ENCODE data around the gene WDR87.

Gene WDR87

GRCh38 chr19:37932985-37933936, 26.9 kb upstream of the WDR87 start:
- DNase-seq (ENCODE audit: low spot score) = peak; percentile 79
- no peak for TF ChIP-seq CTCF (conservative IDR thresholded peaks at IDR 0.05; ENCODE audit: low read depth)
- ChIA-PET CTCF (interaction anchor here (0.5 to 1.3 kb wide), 10 partner anchors 9 to 304 kb away, joined by 3 to 7 read pairs (median 3); no protein-coding TSS in a partner anchor), POLR2A (ENCODE audit: low non-redundant PET) (interaction anchor here (2.0 kb wide), 1 partner anchor 71 kb away, joined by 8 read pairs; no protein-coding TSS in a partner anchor)
- H3K27ac ChIP-seq = peak overlapping the region; percentile 91

- POLR2A ChIA-PET (ENCODE audit: low non-redundant PET) = interaction anchor here (0.5 to 2.0 kb wide), 4 partner anchors 25 to 83 kb away, joined by 3 to 8 read pairs (median 4); partner anchors contain the start of gene SIPA1L3
- CTCF ChIA-PET = interaction anchor here (0.6 to 1.3 kb wide), 4 partner anchors 29 to 210 kb away, joined by 3 to 7 read pairs (median 4); no protein-coding TSS in a partner anchor
- peak overlapping the region; percentile 91 for H3K27ac ChIP-seq
Observed at GRCh38 chr19:37931881-37932655, 25.7 kb upstream of the WDR87 start.

GRCh38 chr19:37930416-37930815, 24.0 kb upstream of the WDR87 start:
- TF ChIP-seq CTCF (conservative IDR thresholded peaks at IDR 0.05; ENCODE audit: low read depth) = no peak
- H3K27ac ChIP-seq = peak overlapping the region; percentile 91
- ChIA-PET POLR2A (ENCODE audit: low non-redundant PET) (interaction anchor here (0.7 kb wide), 1 partner anchor 18 kb away, joined by 3 read pairs; no protein-coding TSS in a partner anchor), CTCF (interaction anchor here (0.9 kb wide), 1 partner anchor 22 kb away, joined by 4 read pairs; no protein-coding TSS in a partner anchor)
- DNase-seq (ENCODE audit: low spot score) = no peak

More at GRCh38 chr19:37931881-37932655, 25.7 kb upstream of the WDR87 start:
- peak; percentile 89 for DNase-seq (ENCODE audit: low spot score)
- TF ChIP-seq CTCF (conservative IDR thresholded peaks at IDR 0.05; ENCODE audit: low read depth) = no peak

- ChIA-PET CTCF (no interaction called here), POLR2A (ENCODE audit: low non-redundant PET) (no interaction called here)
- peak overlapping the region; percentile 91 for H3K27ac ChIP-seq
- TF ChIP-seq CTCF (conservative IDR thresholded peaks at IDR 0.05; ENCODE audit: low read depth) = no peak
- no peak for DNase-seq (ENCODE audit: low spot score)
Observed at GRCh38 chr19:37929355-37929923, 23.0 kb upstream of the WDR87 start.

- peak overlapping the region; percentile 53 for H3K27ac ChIP-seq
- ChIA-PET CTCF (no interaction called here), POLR2A (ENCODE audit: low non-redundant PET) (no interaction called here)
- no peak for TF ChIP-seq CTCF (conservative IDR thresholded peaks at IDR 0.05; ENCODE audit: low read depth)
- no peak for DNase-seq (ENCODE audit: low spot score)
Observed at GRCh38 chr19:37928527-37929286, 22.3 kb upstream of the WDR87 start.
